AG04450 (cell line): ENCODE data around the gene DZANK1. TPM values are rescaled to one million over a fixed set of nuclear protein-coding genes. Genes with fewer than 3 reads are reported as not detected.
"Not testable (repeated sequence)": the region's sequence is repeated elsewhere in the genome, so short reads cannot be mapped to it uniquely, and the experiment has no call there.

ENCODE experiments used
- CTCF ChIA-PET: fragments of 300-600, 350-600 bp; formaldehyde crosslinking; extraction: SDS; loops from one replicate; lab custom pipeline; 2022; ENCODE audit warnings: antibody characterized with exemption, inconsistent platforms; lab: Charles Lee
- POLR2A ChIA-PET: fragments of 350-600 bp; formaldehyde crosslinking; extraction: SDS; loops from one replicate; lab custom pipeline; 2021; ENCODE audit warnings: antibody characterized with exemption, inconsistent platforms; lab: Yijun Ruan, JAX
- DNase-seq: peaks from one replicate; pipeline ENCODE4 v3.0.0-alpha.2; 2011; ENCODE audit warnings: low read depth, low spot score
- H3K27ac ChIP-seq: one replicate; pipeline ENCODE4 v1.5.1; 2012; ENCODE audit warnings: low read depth, low read length, control low read depth
- H3K27me3 ChIP-seq: one replicate; pipeline ENCODE4 v1.6.0; 2012; ENCODE audit warnings: low read length; ENCODE audit not compliant: control insufficient read depth, insufficient read depth
- H3K4me3 ChIP-seq: 2 replicates; pipeline ENCODE4 v1.5.1; 2011; ENCODE audit warnings: mild to moderate bottlenecking, low read depth, low read length, control low read depth
- H3K9me3 ChIP-seq: 2 replicates; pipeline ENCODE4 v1.5.1; 2012; ENCODE audit warnings: low read length; ENCODE audit not compliant: control insufficient read depth, insufficient read depth
- polyA plus RNA-seq: library from polyadenylated mRNA; depleted of rRNA; stranded (reverse); fragments of >200 nt; gene quantifications from 2 replicates; pipeline ENCODE4 v1.2.3, GENCODE V29; 2011; rRNA removed
- small RNA-seq: library from RNA; depleted of rRNA; stranded (forward); fragments of <200 nt; gene quantifications from one replicate; pipeline ENCODE3, GENCODE V24; 2012; ENCODE audit warnings: low read depth; ENCODE audit not compliant: insufficient read length
- TF ChIP-seq, protein P1 (sequence below): IDR thresholded peaks from 2 replicates; pipeline ENCODE4 v1.5.1; 2011; ENCODE audit warnings: low read depth, low read length, control low read depth, inconsistent platforms

The DZANK1 gene
- polyA plus RNA-seq, 1 experiment = 1.8 TPM

DNA sequence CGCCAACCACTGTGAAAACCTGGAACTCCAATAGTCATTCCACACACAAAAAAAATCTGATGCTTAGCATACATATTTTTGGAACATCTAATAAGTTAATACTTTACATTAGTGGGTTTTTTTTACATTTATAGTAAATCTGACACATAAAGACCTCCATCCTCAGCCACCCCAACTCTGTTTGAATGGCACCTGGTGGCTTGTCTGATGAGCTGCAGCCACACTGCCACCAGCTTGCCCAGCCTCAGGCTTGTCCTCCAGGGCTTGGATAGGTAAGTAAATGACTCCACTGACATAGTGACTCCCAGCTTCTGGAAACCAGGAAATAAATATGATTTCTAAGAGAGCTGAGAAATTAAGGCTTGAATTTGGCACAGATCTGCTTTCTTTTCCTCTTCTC is 107.0 kb downstream of the DZANK1 start:
- ChIA-PET POLR2A (no interaction called here), CTCF (no interaction called here)
- no peak overlapping the region for H3K4me3 ChIP-seq
- no peaks in the 10 kb centered on the region for H3K9me3 ChIP-seq
- no peaks in the 10 kb centered on the region for H3K27me3 ChIP-seq
- H3K27ac ChIP-seq = no peak overlapping the region
- DNase-seq = no peak
- TF ChIP-seq, protein P1, sequence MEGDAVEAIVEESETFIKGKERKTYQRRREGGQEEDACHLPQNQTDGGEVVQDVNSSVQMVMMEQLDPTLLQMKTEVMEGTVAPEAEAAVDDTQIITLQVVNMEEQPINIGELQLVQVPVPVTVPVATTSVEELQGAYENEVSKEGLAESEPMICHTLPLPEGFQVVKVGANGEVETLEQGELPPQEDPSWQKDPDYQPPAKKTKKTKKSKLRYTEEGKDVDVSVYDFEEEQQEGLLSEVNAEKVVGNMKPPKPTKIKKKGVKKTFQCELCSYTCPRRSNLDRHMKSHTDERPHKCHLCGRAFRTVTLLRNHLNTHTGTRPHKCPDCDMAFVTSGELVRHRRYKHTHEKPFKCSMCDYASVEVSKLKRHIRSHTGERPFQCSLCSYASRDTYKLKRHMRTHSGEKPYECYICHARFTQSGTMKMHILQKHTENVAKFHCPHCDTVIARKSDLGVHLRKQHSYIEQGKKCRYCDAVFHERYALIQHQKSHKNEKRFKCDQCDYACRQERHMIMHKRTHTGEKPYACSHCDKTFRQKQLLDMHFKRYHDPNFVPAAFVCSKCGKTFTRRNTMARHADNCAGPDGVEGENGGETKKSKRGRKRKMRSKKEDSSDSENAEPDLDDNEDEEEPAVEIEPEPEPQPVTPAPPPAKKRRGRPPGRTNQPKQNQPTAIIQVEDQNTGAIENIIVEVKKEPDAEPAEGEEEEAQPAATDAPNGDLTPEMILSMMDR = no peak

DNA sequence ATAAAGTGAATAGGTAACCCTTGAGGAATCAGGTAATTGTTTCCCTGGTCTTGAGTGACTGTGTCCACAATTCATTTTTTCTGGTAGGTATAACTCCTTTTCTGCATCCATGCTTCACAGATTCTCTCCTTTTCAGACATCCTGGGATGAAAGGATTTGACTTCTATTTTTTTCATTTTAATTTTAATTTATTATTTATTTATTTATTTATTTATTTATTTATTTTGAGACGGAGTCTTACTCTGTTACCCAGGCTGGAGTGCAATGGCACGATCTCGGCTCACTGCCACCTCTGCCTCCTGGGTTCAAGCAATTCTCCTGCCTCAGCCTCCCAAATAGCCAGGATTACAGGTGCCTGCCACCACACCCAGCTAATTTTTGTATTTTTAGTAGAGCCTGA is 117.1 kb downstream of the DZANK1 start:
- DNase-seq, POLR2A ChIA-PET, CTCF ChIA-PET, H3K27ac ChIP-seq, H3K4me3 ChIP-seq, H3K27me3 ChIP-seq, H3K9me3 ChIP-seq: not testable (repeated sequence)

Small RNA genes lying within 50 kb of the gene (small RNA-seq; reads per million reads assigned to genes)
- not detected for gene MIR3192
- gene RNA5SP476 = not detected

Other genes with a start within 250 kb of the DZANK1 start
- 13.3 and 15.0 TPM in 2 replicates for gene ZNF133, start 178.5 kb downstream of the DZANK1 start, polyA plus RNA-seq
- gene POLR3F, start 360 bp upstream of the DZANK1 start, polyA plus RNA-seq = 7.2 and 10.6 TPM in 2 replicates
- gene RBBP9, start 30.2 kb upstream of the DZANK1 start, polyA plus RNA-seq = 14.5 and 19.7 TPM in 2 replicates
- 57.5 and 58.2 TPM in 2 replicates for gene SEC23B, start 40.9 kb upstream of the DZANK1 start, polyA plus RNA-seq
- 113 and 138 TPM in 2 replicates for gene SMIM26, start 100.4 kb upstream of the DZANK1 start, polyA plus RNA-seq
- gene DTD1, start 121.0 kb upstream of the DZANK1 start, polyA plus RNA-seq = 50.0 and 52.1 TPM in 2 replicates